ENCODE measurements around the gene ANKRA2. TPM values are rescaled to one million over a fixed set of nuclear protein-coding genes. Genes with fewer than 3 reads are reported as not detected.

Gene ANKRA2
- total and polyA plus RNA-seq, 2 of the 4 experiments (the other 2 are of a cell fraction), result 10.8 to 12.5 TPM

- CTCF ChIA-PET, result no interaction called here
- Histone ChIP-seq H3K4ac (ENCODE audit: low read depth, low read length) (no peak overlapping the region), H4K8ac (ENCODE audit: low read depth in 2 of 2, low read length in 2 of 2) (no peak overlapping the region), H2BK20ac (ENCODE audit: low read depth, low read length) (no peak overlapping the region), H3K79me1 (ENCODE audit: low read depth in 1 of 2, low read length in 2 of 2) (no peaks in the 10 kb centered on the region), H3K14ac (replicated peaks; ENCODE audit: low read depth, low read length) (no peak overlapping the region), H3K4me3 (ENCODE audit: insufficient read depth, low read depth, low read length) (no peak overlapping the region), H3K27me3 (ENCODE audit: control insufficient read depth, insufficient read depth, low read length) (no peaks in the 10 kb centered on the region), H2AK5ac (ENCODE audit: low read depth, low read length) (no peak overlapping the region), H3K18ac (ENCODE audit: low read depth, low read length) (no peak overlapping the region), H2AK9ac (replicated peaks; ENCODE audit: low read depth, low read length, poor library complexity) (no peak overlapping the region), H4K91ac (ENCODE audit: insufficient read depth, low read depth, low read length) (no peak overlapping the region), H4K20me1 (ENCODE audit: insufficient read depth, low read length) (no peaks in the 10 kb centered on the region), H2AFZ (replicated peaks; ENCODE audit: low read length, poor library complexity) (no peak overlapping the region), H2BK5ac (ENCODE audit: low read depth, low read length, poor library complexity, severe bottlenecking) (no peak overlapping the region), H3K56ac (ENCODE audit: extremely low read depth, insufficient read depth, low read length) (no peak overlapping the region), H3K4me1 (ENCODE audit: control insufficient read depth, insufficient read depth, low read length) (no peaks in the 10 kb centered on the region), H3K9me3 (ENCODE audit: control insufficient read depth, insufficient read depth, low read length) (no peaks in the 10 kb centered on the region), H2BK120ac (ENCODE audit: low read depth, low read length) (no peak overlapping the region), H3K9me1 (ENCODE audit: insufficient read depth, low read length) (no peaks in the 10 kb centered on the region), H3K4me2 (ENCODE audit: low read depth, low read length) (no peak overlapping the region), H3K9ac (ENCODE audit: low read depth, low read length) (no peak overlapping the region), H2BK15ac (ENCODE audit: low read depth, low read length) (no peak overlapping the region), H4K5ac (ENCODE audit: low read depth, low read length) (no peak overlapping the region), H3K23ac (ENCODE audit: low read depth, low read length) (no peak overlapping the region), H3K36me3 (ENCODE audit: control insufficient read depth, insufficient read depth, low read length) (no peaks in the 10 kb centered on the region), H3K27ac (ENCODE audit: insufficient read depth, low read length) (no peak overlapping the region)
- in situ Hi-C loops (cut with MboI; ENCODE audit: low sequenced_read_pairs) (no loop called here), intact Hi-C loops (cut with micrococcal nuclease) (no loop called here), dilution Hi-C loops (cut with HindIII; ENCODE audit: low sequenced_read_pairs, unreplicated experiment) (no loop called here)
- no peak for ATAC-seq (ENCODE audit: low read depth)
- 88% methylated on average over 1 of the region's 1 CpG; no CpG with 5 or more reads in 1 of the 2 experiments for WGBS, 2 experiments (ENCODE audit: extremely low coverage in 2 of 2, insufficient read length in 1 of 2)
- no peak for TF ChIP-seq RFX5 (IDR thresholded peaks at IDR 0.05; ENCODE audit: low read depth, low read length)
- no peak for TF ChIP-seq BHLHE40 (IDR thresholded peaks at IDR 0.05; ENCODE audit: low read depth, low read length)
- no peak for TF ChIP-seq CHD1 (IDR thresholded peaks at IDR 0.05; ENCODE audit: low read depth, low read length)
- no peak for TF ChIP-seq ELK1 (IDR thresholded peaks at IDR 0.05; ENCODE audit: borderline replicate concordance, low read depth, low read length)
- no peak for TF ChIP-seq RCOR1 (IDR thresholded peaks at IDR 0.05; ENCODE audit: insufficient replicate concordance, low read length)
- no peak for TF ChIP-seq RAD21 (IDR thresholded peaks at IDR 0.05; ENCODE audit: low read length)
- TF ChIP-seq CEBPB (IDR thresholded peaks at IDR 0.05; ENCODE audit: low read depth, low read length), result no peak
- no peak for TF ChIP-seq SMC3 (IDR thresholded peaks at IDR 0.05; ENCODE audit: low read depth, low read length)
- no peak for TF ChIP-seq MAFK (IDR thresholded peaks at IDR 0.05; ENCODE audit: low read depth, low read length)
- TF ChIP-seq FOS (IDR thresholded peaks at IDR 0.05; ENCODE audit: low read depth, low read length), result no peak
- no peak for TF ChIP-seq MAZ (IDR thresholded peaks at IDR 0.05; ENCODE audit: borderline replicate concordance, low read depth, low read length)
- BruUV-seq (replicated peaks), result no TSS peak
- POLR2A ChIA-PET (ENCODE audit: unreplicated experiment), result no interaction called here
- no peak for DNase-seq
Measured at GRCh38 chr5:73531356-73531755, 34.1 kb downstream of the ANKRA2 start.
